Putamen (tissue), 1 donor: Measurements from ENCODE around the gene CLEC18B.
"Not testable (repeated sequence)": the region's sequence is repeated elsewhere in the genome, so short reads cannot be mapped to it uniquely, and the experiment has no call there.

Experiments used
- DNase-seq: peaks from one replicate; pipeline ENCODE4 v3.0.0-alpha.2; 2016; ENCODE audit warnings: low spot score

Gene CLEC18B

GRCh38 chr16:74443624-74444346 lies 22.5 kb upstream of the CLEC18B start:
- not testable (repeated sequence) for DNase-seq

GRCh38 chr16:74439685-74440084 lies 18.4 kb upstream of the CLEC18B start:
- DNase-seq = no peak

DNA sequence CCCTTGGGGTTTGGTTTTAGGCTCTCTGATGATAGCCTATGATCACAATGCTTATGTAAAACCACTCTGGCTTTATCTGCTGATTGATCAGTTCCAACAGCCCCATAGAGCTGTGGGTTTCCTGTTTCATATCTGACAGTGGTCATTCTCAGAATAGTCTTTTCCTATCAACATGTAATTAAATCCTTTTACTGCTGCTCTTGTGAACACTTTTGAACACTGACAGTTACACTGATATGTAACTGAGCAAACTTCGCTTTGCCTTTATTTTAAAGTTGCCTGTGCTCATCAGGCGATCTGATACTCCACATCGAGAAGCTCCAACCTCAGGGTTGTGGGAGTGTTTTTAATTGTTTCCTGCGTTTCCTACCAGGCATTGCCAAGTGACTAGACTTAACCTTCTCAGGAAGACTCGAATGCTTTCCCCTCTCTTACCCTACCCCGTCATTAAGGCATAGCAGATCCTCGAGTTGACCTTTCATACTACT lies 17.3 kb upstream of the CLEC18B start:
- DNase-seq = no peak

- DNase-seq = no peak
Measured at GRCh38 chr16:74431516-74431915, 10.2 kb upstream of the CLEC18B start.

DNA sequence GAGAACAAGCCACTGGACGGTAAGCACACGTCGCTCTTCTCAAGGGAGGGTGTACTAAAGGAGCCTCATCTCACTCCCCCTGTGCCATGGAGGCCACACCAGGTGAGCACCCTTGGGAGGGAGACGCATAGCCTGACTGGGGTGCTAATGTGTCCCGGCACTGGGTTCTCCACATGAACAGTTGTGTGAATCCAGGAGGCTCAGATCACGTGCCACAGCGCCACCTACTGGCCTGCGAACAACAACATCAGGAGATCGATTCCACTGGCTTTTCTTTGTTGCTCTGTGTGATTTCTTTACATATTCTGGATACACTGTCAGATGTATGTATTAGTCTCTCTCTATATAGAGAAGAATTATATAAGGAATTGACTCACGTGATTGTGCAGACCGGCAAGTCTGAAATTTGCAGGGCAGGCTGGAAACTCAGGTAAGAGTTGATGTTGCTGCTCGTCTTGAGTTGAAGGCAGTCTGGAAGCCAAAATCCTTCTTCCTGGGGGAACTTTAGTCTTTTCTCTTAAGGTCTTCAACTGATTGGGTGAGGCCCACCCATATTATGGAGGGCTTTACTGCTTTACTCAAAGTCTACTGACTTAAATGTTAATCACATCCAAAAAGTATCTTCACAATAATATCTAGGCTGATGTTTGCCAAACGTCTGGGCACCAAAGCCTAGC lies 8.9 kb upstream of the CLEC18B start:
- not testable (repeated sequence) for DNase-seq

DNA sequence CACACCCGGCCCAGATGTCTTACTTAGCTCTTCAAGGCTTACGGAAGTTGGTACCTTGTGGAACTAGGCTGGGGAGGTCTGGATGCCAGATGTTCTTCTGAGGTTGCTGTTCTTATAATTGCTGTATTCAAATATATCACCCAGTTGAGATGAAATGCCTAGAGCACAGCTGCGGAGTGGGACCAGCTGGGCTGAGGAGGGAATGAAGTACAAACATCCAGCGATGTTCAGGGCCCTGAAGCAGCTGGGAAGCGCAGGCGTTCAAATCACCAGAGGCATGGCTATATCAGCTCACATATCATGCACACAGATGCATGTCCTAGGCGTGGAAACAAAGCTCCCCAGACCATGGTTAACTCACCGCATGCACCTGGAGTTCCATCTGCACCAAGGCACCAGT lies 7.2 kb upstream of the CLEC18B start:
- DNase-seq = not testable (repeated sequence)

DNA sequence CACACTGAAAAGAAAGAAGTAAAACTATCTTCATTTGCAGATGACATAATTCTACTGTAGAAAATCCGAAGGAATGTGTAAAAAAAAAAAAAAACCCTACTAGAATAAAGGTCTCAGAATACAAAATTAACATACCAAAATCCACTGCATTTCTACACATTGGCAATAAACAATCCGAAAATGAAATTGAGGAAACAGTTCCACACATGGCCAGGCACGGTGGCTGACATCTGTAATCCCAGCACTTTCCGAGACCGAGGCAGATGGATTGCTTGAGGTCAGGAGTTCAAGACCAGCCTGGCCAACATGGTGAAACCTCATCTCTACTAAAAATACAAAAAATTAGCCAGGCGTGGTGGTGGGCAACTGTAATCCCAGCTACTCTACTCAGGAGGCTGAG lies 4.5 kb upstream of the CLEC18B start:
- DNase-seq = not testable (repeated sequence)

DNA sequence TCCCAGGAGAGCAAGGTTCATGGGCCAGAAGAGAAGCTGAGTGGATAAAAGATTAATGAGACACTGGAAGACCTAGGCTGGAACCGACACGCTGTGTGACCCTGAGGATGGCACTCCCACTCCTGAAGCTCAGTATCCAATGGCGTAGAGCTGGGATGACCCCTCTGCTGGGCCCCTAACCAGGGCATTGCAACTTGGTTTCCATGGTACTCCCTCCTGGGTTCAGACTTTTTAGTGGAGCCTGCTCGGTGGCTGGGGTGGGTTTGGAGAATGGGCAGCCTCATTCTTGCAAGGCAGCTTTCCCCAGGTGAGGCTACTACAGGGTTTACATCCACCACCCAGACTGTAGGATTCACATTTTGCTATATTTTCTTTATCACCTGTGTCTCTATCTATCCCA lies 2.4 kb upstream of the CLEC18B start:
- DNase-seq = not testable (repeated sequence)

DNA sequence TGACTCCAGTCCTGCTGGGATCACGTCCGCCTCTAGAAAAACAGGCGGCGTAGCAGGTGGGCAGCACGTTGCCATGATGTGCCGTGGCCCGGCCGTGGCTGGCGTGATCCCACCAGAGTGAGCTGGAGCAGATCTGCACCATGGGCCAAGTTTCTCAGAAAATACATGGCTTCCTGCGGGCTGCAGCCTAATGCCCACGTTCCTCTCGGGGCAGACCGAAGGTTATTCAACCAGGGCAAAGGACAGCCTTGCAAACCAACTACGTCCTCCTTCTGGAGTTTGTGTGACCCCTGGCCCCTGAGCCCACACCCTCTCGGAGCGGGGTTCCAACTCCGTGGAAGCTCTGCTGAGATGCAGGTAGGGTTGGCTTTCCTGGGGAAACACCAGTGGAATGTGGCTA lies 808 bp upstream of the CLEC18B start:
- DNase-seq = not testable (repeated sequence)

DNA sequence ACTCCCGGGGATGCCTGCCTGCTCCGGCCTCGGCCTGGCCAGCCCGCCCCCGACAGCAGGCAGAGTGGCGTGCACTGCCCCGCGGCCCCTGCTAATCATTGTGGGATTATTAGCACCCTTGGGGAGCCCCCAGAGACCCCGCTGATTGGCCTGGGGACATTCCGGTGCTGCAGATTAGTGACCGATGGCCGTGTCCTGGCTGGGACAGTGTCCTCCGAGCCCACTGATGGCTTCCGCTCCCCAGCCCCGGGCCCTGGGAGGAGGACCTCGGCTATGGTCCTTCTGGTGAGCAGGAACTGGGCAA lies 156 bp upstream of the CLEC18B start:
- not testable (repeated sequence) for DNase-seq

GRCh38 chr16:74419811-74420210 lies 1.5 kb downstream of the CLEC18B start:
- not testable (repeated sequence) for DNase-seq

DNA sequence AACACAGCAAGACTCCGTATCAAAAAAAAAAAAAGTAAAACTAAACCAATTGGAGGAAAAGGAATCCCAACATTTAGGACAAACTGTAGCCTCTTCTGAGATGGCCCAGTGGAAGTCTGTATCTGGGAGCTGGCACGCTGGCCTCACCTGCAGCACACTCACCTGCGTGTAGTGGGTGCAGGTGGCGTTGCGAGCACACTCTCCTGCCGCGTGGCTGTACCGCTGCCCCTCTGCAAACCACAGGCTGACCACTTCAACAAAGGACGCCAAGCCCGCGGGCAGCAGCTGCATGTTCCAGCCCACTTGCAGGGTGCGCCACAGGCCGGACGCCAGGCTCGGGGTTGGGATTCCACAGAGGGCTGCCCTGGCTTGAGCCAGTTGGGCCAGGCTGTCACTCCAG lies 3.4 kb downstream of the CLEC18B start:
- not testable (repeated sequence) for DNase-seq

- DNase-seq = not testable (repeated sequence)
Measured at GRCh38 chr16:74413920-74414319, 7.4 kb downstream of the CLEC18B start.

DNA sequence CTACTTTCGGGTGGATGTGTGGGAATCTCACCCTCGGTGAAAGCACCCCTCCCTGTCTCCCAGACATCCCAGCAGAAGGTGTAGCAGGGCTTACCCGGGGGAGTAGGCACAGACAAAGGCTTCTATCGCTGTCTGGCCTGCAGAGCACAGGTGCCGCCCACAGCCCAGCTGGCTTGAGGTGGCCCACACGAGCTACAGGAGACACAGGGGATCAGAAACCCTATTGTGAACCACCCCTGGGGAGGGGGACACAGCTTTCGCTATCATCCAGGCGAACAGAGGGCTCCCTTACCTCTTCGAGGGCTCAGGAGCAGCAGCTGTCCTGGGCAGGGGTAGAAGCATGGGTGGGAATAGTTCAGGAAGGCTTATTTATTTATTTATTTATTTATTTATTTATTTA lies 7.8 kb downstream of the CLEC18B start:
- DNase-seq = not testable (repeated sequence)

- DNase-seq = not testable (repeated sequence)
Measured at GRCh38 chr16:74412775-74413390, 8.4 kb downstream of the CLEC18B start.

GRCh38 chr16:74412138-74412774 lies 9.0 kb downstream of the CLEC18B start:
- DNase-seq = not testable (repeated sequence)

DNA sequence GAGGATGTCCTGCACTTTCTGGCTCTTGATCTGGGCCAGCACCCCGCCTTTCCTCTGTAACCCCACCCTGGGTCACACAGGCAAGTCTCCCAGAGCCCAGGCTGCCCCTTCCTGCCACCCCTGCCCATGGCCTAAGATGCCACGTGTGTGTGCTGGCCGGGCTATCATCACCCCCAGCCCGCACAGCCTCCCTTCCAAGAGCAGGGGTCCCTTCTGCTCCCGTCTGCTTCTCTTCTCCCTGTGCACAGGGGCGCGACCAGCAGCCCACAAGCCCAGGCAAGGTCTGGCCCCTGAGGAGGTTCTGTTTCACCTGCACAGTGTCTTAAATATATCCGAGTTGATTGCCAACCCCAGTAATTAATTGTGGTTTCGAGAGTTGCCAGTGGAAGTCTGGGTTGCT lies 10.3 kb downstream of the CLEC18B start:
- not testable (repeated sequence) for DNase-seq

DNA sequence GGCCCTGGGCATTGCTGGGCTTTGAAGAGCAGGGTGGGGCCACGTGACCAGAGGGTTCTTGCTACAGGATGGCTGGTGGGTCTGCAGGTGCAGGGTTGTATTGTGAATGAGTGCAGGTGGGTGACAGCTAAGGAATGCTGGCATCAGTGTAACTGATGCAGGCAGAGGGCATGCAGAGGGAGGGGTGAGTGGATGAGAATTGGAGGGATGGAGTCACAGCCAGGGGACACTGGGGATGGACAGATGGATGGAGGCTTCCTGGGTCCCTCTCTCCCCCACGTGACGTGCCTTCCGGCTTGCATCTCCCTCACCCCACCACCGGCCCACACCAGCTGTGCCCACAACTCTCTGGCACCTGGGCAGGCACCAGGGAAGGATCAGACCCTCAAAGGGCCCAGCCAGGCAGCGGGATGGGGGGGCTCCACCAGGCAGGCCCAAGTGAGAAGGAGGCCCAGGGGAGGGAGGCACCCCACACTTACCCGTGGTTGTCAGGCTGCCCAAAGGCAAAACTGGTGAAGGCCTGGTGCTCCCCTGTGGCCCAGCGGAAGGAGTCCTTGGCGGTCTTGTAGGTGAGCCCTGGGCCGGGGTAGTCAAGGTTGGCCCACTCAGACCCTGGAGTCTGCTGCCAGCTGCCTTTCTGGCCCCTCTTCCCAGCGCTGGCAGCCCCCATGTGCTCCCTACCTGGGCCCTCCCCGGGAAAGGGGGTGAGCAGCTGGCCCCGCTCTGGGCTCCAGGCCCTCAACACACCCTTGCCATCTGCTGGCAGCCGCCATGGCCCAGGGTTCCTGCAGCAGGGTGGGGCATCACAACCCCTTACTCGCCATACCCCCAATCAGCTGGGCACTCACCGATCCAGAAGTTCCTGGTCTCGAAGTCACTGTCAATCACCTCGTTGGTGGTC lies 11.0 kb downstream of the CLEC18B start:
- DNase-seq = not testable (repeated sequence)

- DNase-seq = not testable (repeated sequence)
Measured at GRCh38 chr16:74409185-74409981, 11.9 kb downstream of the CLEC18B start.

GRCh38 chr16:74407362-74407705 lies 13.9 kb downstream of the CLEC18B start:
- not testable (repeated sequence) for DNase-seq
